OCI-LY3 (cell line): Measurements from ENCODE around the gene CD1B.

ENCODE experiments used
- H2AFZ ChIP-seq: fragments of 200-600, 300-600 bp; shearing (Covaris generic); 2 replicates; pipeline ENCODE4 v1.6.0; 2014; ENCODE audit warnings: antibody characterized with exemption, low read depth, low read length
- H3K27ac ChIP-seq: fragments of 200-600, 300-600 bp; sonication (generic); 2 replicates; pipeline ENCODE4 v1.5.1; 2014; ENCODE audit warnings: mild to moderate bottlenecking, low read length, moderate library complexity, mixed read lengths
- H3K27me3 ChIP-seq: fragments of 200-600, 300-600 bp; sonication (generic); 2 replicates; pipeline ENCODE4 v1.6.1; 2014; ENCODE audit warnings: low read depth, low read length, mixed read lengths
- H3K36me3 ChIP-seq: fragments of 200-600, 300-600 bp; sonication (generic); replicated peaks from 2 replicates; pipeline ENCODE3; 2014; ENCODE audit warnings: low read depth, low read length, mixed read lengths
- H3K4me1 ChIP-seq: fragments of 300-600, 200-600 bp; sonication (generic); 2 replicates; pipeline ENCODE4 v1.6.1; 2014; ENCODE audit warnings: low read length, mixed read lengths
- H3K4me2 ChIP-seq: fragments of 200-600, 300-600 bp; sonication (generic); 2 replicates; pipeline ENCODE4 v1.6.1; 2014; ENCODE audit warnings: low read length, mixed read lengths
- H3K4me3 ChIP-seq: fragments of 300-600, 200-600 bp; sonication (generic); 2 replicates; pipeline ENCODE4 v1.5.1; 2014; ENCODE audit warnings: antibody characterized with exemption, mild to moderate bottlenecking, low read length, moderate library complexity
- H3K79me2 ChIP-seq: fragments of 300-600, 200-600 bp; shearing (Covaris generic); 2 replicates; pipeline ENCODE4 v1.6.1; 2014; ENCODE audit warnings: mild to moderate bottlenecking, low read length, mixed read lengths
- H3K9ac ChIP-seq: fragments of 300-600, 200-600 bp; shearing (Covaris generic); 2 replicates; pipeline ENCODE4 v1.6.0; 2014; ENCODE audit warnings: mild to moderate bottlenecking, low read length, moderate library complexity
- H3K9me3 ChIP-seq: fragments of 200-600, 300-600 bp; shearing (Covaris generic); 2 replicates; pipeline ENCODE4 v1.6.1; 2014; ENCODE audit warnings: low read length, mixed read lengths; ENCODE audit not compliant: insufficient read depth
- H4K20me1 ChIP-seq: fragments of 200-600, 300-600 bp; sonication (generic); 2 replicates; pipeline ENCODE4 v1.6.1; 2016; ENCODE audit warnings: low read length, mixed read lengths; ENCODE audit not compliant: insufficient read depth
- EZH2phosphoT487 ChIP-seq: fragments of 200-600 bp; shearing (Covaris generic); IDR thresholded peaks from 2 replicates; pipeline ENCODE4 v1.6.1; 2018; ENCODE audit warnings: antibody characterized with exemption, mixed run types, low read depth
- TF ChIP-seq, protein P1 (sequence below): fragments of 200-600, 300-600 bp; sonication (generic); IDR thresholded peaks from 2 replicates; pipeline ENCODE4 v1.5.1; 2014; ENCODE audit warnings: antibody characterized with exemption, low read length, low read depth

The CD1B gene

DNA sequence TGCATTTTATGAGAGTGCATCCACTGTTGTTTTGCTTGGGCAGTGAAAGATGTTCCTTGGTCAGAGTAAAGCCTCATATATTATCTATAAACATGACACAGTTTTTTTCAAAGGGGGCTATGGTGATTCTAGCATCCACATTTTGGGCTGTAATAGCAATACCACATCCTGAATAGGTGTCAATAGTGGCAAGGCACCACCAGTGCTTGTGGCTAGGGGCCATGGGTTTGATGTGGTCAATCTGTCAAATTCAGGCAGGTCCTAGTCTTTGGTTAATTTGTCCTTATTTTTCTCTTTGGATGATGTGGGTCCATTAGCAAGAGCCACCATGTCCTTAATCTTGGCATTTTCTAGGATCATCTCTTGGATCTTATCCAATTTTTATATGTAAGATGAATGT is 35.5 kb upstream of the CD1B start:
- H3K27ac ChIP-seq = no peak overlapping the region
- H3K27me3 ChIP-seq = no peaks in the 10 kb centered on the region
- H4K20me1 ChIP-seq = no peaks in the 10 kb centered on the region
- H3K4me3 ChIP-seq = no peak overlapping the region
- no peaks in the 10 kb centered on the region for H3K79me2 ChIP-seq
- TF ChIP-seq EZH2phosphoT487 = no peak
- TF ChIP-seq, protein P1, sequence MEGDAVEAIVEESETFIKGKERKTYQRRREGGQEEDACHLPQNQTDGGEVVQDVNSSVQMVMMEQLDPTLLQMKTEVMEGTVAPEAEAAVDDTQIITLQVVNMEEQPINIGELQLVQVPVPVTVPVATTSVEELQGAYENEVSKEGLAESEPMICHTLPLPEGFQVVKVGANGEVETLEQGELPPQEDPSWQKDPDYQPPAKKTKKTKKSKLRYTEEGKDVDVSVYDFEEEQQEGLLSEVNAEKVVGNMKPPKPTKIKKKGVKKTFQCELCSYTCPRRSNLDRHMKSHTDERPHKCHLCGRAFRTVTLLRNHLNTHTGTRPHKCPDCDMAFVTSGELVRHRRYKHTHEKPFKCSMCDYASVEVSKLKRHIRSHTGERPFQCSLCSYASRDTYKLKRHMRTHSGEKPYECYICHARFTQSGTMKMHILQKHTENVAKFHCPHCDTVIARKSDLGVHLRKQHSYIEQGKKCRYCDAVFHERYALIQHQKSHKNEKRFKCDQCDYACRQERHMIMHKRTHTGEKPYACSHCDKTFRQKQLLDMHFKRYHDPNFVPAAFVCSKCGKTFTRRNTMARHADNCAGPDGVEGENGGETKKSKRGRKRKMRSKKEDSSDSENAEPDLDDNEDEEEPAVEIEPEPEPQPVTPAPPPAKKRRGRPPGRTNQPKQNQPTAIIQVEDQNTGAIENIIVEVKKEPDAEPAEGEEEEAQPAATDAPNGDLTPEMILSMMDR = no peak
- peaks cover 44% of the 10 kb centered on the region for H3K4me1 ChIP-seq
- no peak overlapping the region for H3K4me2 ChIP-seq
- H3K9ac ChIP-seq = no peak overlapping the region
- no peak overlapping the region for H2AFZ ChIP-seq
- H3K36me3 ChIP-seq = peaks cover 13% of the 10 kb centered on the region
- peaks cover 17% of the 10 kb centered on the region for H3K9me3 ChIP-seq

DNA sequence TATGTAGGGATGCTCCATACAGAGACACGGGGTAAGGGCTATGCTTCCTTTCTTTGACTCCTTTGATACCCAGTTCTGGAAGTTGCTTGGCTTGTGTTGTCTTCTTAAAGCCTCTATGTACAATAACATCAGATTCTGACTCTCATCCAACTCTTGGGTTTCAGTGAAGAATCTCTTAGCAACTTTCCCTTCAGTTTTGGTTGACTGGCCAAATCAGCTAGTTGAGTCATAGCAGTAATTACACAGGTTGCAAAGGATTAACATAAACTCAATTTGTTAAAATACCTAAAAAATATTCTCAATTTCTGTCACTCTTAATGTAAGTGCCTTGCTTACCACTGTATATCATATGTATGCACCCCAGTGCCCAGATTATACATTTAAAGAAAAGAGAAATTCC is 31.6 kb upstream of the CD1B start:
- H2AFZ ChIP-seq = no peak overlapping the region
- H3K27ac ChIP-seq = no peak overlapping the region
- H3K4me3 ChIP-seq = 0 out of 2 replicates have a peak overlapping the region, but pooled peaks have one; percentile 16
- peaks cover 6% of the 10 kb centered on the region for H3K36me3 ChIP-seq
- H3K9me3 ChIP-seq = 0 out of 2 replicates have a peak, but pooled peaks cover 3% of the 10 kb centered on the region
- H3K4me1 ChIP-seq = peaks cover 37% of the 10 kb centered on the region
- H3K9ac ChIP-seq = no peak overlapping the region
- H4K20me1 ChIP-seq = no peaks in the 10 kb centered on the region
- H3K27me3 ChIP-seq = 0 out of 2 replicates have a peak, but pooled peaks cover 5% of the 10 kb centered on the region
- H3K79me2 ChIP-seq = no peaks in the 10 kb centered on the region
- TF ChIP-seq, protein P1 = no peak
- no peak for TF ChIP-seq EZH2phosphoT487
- H3K4me2 ChIP-seq = peak overlapping the region; percentile 77

DNA sequence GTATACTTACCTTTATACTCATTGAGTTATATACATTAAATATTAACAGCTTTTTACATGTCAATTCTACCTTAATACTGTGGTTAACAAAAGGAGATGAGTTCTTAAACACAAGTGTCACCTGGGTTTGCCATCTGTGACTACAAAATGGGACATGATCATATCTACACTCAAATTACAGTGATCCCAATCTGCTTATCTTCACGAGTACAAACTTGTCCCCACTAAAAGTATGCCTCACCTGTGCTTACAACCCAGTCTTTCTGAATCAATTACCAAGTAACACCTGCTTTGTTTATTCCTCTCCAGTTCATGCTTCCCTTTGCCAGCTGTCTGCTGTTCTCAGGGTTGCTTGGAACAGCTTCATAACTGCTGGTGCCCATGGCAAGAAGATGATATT is 31.2 kb upstream of the CD1B start:
- Histone ChIP-seq H4K20me1 (no peaks in the 10 kb centered on the region), H3K4me3 (0 out of 2 replicates have a peak overlapping the region, but pooled peaks have one; percentile 16), H2AFZ (no peak overlapping the region), H3K9me3 (0 out of 2 replicates have a peak, but pooled peaks cover 3% of the 10 kb centered on the region), H3K4me1 (peaks cover 37% of the 10 kb centered on the region), H3K4me2 (peak overlapping the region; percentile 77), H3K27me3 (peaks cover 7% of the 10 kb centered on the region; the same call in 1 of the 2 replicates), H3K36me3 (peaks cover 6% of the 10 kb centered on the region), H3K9ac (no peak overlapping the region), H3K27ac (no peak overlapping the region), H3K79me2 (no peaks in the 10 kb centered on the region)
- TF ChIP-seq, protein P1 = no peak
- no peak for TF ChIP-seq EZH2phosphoT487

DNA sequence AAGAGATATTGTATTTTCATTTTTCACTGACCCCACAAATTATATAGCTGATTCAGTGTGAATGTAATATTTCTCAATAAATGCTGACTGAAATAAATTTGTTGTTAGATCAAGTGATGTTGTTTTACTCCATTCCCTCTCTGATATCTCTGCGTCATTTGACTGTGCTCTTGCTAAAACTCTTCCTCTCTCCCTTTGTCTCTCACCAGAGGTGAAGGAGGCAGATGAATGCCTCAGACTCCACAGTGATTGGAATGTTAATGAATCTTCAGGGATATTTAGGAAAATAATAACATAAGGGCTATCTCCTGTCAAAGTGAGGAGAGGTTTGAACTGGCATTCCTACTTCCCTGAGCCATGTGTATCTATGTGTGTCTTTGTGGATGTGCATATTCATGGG is 26.1 kb upstream of the CD1B start:
- Histone ChIP-seq H3K9me3 (no peaks in the 10 kb centered on the region), H2AFZ (no peak overlapping the region), H3K27ac (no peak overlapping the region), H3K4me2 (no peak overlapping the region), H3K9ac (no peak overlapping the region), H3K36me3 (no peaks in the 10 kb centered on the region), H3K27me3 (peaks cover 25% of the 10 kb centered on the region; the same call in 1 of the 2 replicates), H3K4me1 (peaks cover 33% of the 10 kb centered on the region), H3K79me2 (no peaks in the 10 kb centered on the region), H3K4me3 (no peak overlapping the region), H4K20me1 (no peaks in the 10 kb centered on the region)
- TF ChIP-seq, protein P1 = no peak
- no peak for TF ChIP-seq EZH2phosphoT487
